H9 (cell line): ENCODE results near the gene PLPPR2. TPM values are rescaled to one million over a fixed set of nuclear protein-coding genes. Genes with fewer than 3 reads are reported as not detected.
A peak's percentile ranks its signal among the peaks of the same experiment; 100 is the strongest.

ENCODE experiments used
- DNase-seq: peaks from one replicate; pipeline ENCODE4 v3.0.0-alpha.2; 2017
- H2AFZ ChIP-seq: one replicate; pipeline ENCODE4 v1.6.1; 2013; ENCODE audit warnings: mild to moderate bottlenecking, low read length, control low read depth, moderate library complexity
- H2AK5ac ChIP-seq: 2 replicates; pipeline ENCODE4 v1.6.1; 2013; ENCODE audit warnings: low read length, control low read depth, mixed read lengths; ENCODE audit not compliant: insufficient read length
- H2BK120ac ChIP-seq: one replicate; pipeline ENCODE4 v1.6.1; 2013; ENCODE audit warnings: low read depth, mild to moderate bottlenecking, low read length, control low read depth, inconsistent platforms; ENCODE audit not compliant: poor library complexity, severe bottlenecking
- H2BK12ac ChIP-seq: 2 replicates; pipeline ENCODE4 v1.6.1; 2013; ENCODE audit warnings: low read length, control low read depth, mixed read lengths, low read depth; ENCODE audit not compliant: insufficient read length
- H2BK15ac ChIP-seq: 2 replicates; pipeline ENCODE4 v1.6.1; 2013; ENCODE audit warnings: low read depth, low read length, control low read depth
- H2BK20ac ChIP-seq: one replicate; pipeline ENCODE4 v1.6.1; 2013; ENCODE audit warnings: low read depth, mild to moderate bottlenecking, low read length, control low read depth, inconsistent platforms; ENCODE audit not compliant: poor library complexity, severe bottlenecking
- H2BK5ac ChIP-seq: 2 replicates; pipeline ENCODE4 v1.6.1; 2013; ENCODE audit warnings: low read length, control low read depth, mixed read lengths; ENCODE audit not compliant: insufficient read length
- H3K14ac ChIP-seq: 2 replicates; pipeline ENCODE4 v1.6.1; 2013; ENCODE audit warnings: low read length, control low read depth; ENCODE audit not compliant: insufficient read depth
- H3K18ac ChIP-seq: 2 replicates; pipeline ENCODE4 v1.6.1; 2013; ENCODE audit warnings: low read depth, mild to moderate bottlenecking, mixed read lengths, low read length, control low read depth; ENCODE audit not compliant: insufficient read length
- H3K23ac ChIP-seq: 2 replicates; pipeline ENCODE4 v1.6.1; 2013; ENCODE audit warnings: low read length, control low read depth, mixed read lengths, low read depth; ENCODE audit not compliant: insufficient read length
- H3K23me2 ChIP-seq: 2 replicates; pipeline ENCODE4 v1.6.1; 2013; ENCODE audit warnings: low read depth, mild to moderate bottlenecking, mixed read lengths, low read length, control low read depth; ENCODE audit not compliant: insufficient read length, poor library complexity, severe bottlenecking
- H3K27ac ChIP-seq: 2 replicates; pipeline ENCODE4 v1.5.1; 2013; ENCODE audit warnings: low read length, control low read depth, mixed read lengths, low read depth; ENCODE audit not compliant: insufficient read length
- H3K27me3 ChIP-seq: 2 replicates; pipeline ENCODE4 v1.6.1; 2013; ENCODE audit warnings: low read length, control low read depth, inconsistent platforms; ENCODE audit not compliant: insufficient read depth
- H3K4ac ChIP-seq: 2 replicates; pipeline ENCODE4 v1.6.1; 2013; ENCODE audit warnings: low read depth, mild to moderate bottlenecking, control low read depth, inconsistent platforms, low read length, moderate library complexity
- H3K4me1 ChIP-seq: 2 replicates; pipeline ENCODE4 v1.6.1; 2013; ENCODE audit warnings: low read length, control low read depth, inconsistent platforms; ENCODE audit not compliant: insufficient read depth
- H3K4me2 ChIP-seq: 2 replicates; pipeline ENCODE4 v1.6.1; 2013; ENCODE audit warnings: low read length, control low read depth, mixed read lengths; ENCODE audit not compliant: insufficient read length, insufficient read depth
- H3K56ac ChIP-seq: 2 replicates; pipeline ENCODE4 v1.6.1; 2013; ENCODE audit warnings: low read depth, mild to moderate bottlenecking, mixed read lengths, low read length, control low read depth; ENCODE audit not compliant: insufficient read length
- H3K79me1 ChIP-seq: 2 replicates; pipeline ENCODE4 v1.6.1; 2013; ENCODE audit warnings: low read depth, mild to moderate bottlenecking, moderate library complexity, low read length, control low read depth, inconsistent platforms; ENCODE audit not compliant: insufficient read depth, poor library complexity, severe bottlenecking
- H3K79me2 ChIP-seq: 2 replicates; pipeline ENCODE4 v1.6.1; 2013; ENCODE audit warnings: low read length, control low read depth, inconsistent platforms; ENCODE audit not compliant: insufficient read depth
- H3K9ac ChIP-seq: 2 replicates; pipeline ENCODE4 v1.6.1; 2013; ENCODE audit warnings: low read length, control low read depth, mixed read lengths; ENCODE audit not compliant: insufficient read length; ENCODE audit errors: extremely low read depth
- H3K9me3 ChIP-seq: one replicate; pipeline ENCODE4 v1.6.1; 2013; ENCODE audit warnings: low read depth, low read length, inconsistent platforms; ENCODE audit not compliant: control insufficient read depth
- H3T11ph ChIP-seq: one replicate; pipeline ENCODE4 v1.6.1; 2013; ENCODE audit warnings: mild to moderate bottlenecking, low read length, control low read depth, inconsistent platforms
- H4K20me1 ChIP-seq: one replicate; pipeline ENCODE4 v1.6.1; 2013; ENCODE audit not compliant: control insufficient read depth, insufficient read length, insufficient read depth
- H4K5ac ChIP-seq: 2 replicates; pipeline ENCODE4 v1.6.1; 2013; ENCODE audit warnings: low read depth, mild to moderate bottlenecking, mixed read lengths, low read length, control low read depth; ENCODE audit not compliant: insufficient read length
- H4K8ac ChIP-seq: replicated peaks from 2 replicates; pipeline ENCODE4 v1.6.1; 2013; ENCODE audit warnings: low read length, control low read depth, mixed read lengths, low read depth; ENCODE audit not compliant: insufficient read length
- H4K91ac ChIP-seq: 2 replicates; pipeline ENCODE4 v1.6.1; 2013; ENCODE audit warnings: low read depth, mild to moderate bottlenecking, moderate library complexity, mixed read lengths, low read length, control low read depth; ENCODE audit not compliant: insufficient read length
- H3K27ac Mint-ChIP-seq, 3 experiments: 2 replicates in 2 of 3; 3 replicates in 1 of 3; pipeline ENCODE4 v1.8.0; 2020 to 2021; ENCODE audit warnings: mixed read lengths in 3 of 3, mild to moderate bottlenecking in 1 of 3, moderate library complexity in 1 of 3
- H3K27me3 Mint-ChIP-seq: 2 replicates; pipeline ENCODE4 v1.8.0; 2021; ENCODE audit warnings: low read depth, mild to moderate bottlenecking, moderate library complexity, mixed read lengths
- H3K36me3 Mint-ChIP-seq, 3 experiments: 2 replicates in 2 of 3; 3 replicates in 1 of 3; pipeline ENCODE4 v1.8.0; 2020 to 2021; ENCODE audit warnings: low read depth in 3 of 3, mixed read lengths in 3 of 3; ENCODE audit not compliant: insufficient read depth in 1 of 3
- H3K4me1 Mint-ChIP-seq, 2 experiments: 2 replicates each; pipeline ENCODE4 v1.8.0; 2020; ENCODE audit warnings: mixed read lengths in 2 of 2
- H3K4me3 Mint-ChIP-seq, 2 experiments: 2 replicates in 1 of 2; 3 replicates in 1 of 2; pipeline ENCODE4 v1.8.0; 2020 to 2021; ENCODE audit warnings: mild to moderate bottlenecking in 2 of 2, mixed read lengths in 2 of 2, moderate library complexity in 1 of 2
- H3K9me3 Mint-ChIP-seq, 2 experiments: 2 replicates in 1 of 2; 3 replicates in 1 of 2; pipeline ENCODE4 v1.8.0; 2020; ENCODE audit warnings: mild to moderate bottlenecking in 2 of 2, mixed read lengths in 2 of 2, moderate library complexity in 1 of 2
- CTCF ChIP-seq: fragments of 200-600 bp; sonication (generic); conservative IDR thresholded peaks from 3 replicates; pipeline ENCODE4 v1.8.0; 2021; ENCODE audit warnings: antibody characterized with exemption, mild to moderate bottlenecking
- whole genome bisulfite sequencing: extraction: QIAGEN DNeasy Blood & Tissue Kit; methylation state at CpG from one replicate; pipeline ENCODE4 v1.1.7; 2013; ENCODE audit warnings: missing lambda C conversion rate, low lambda C conversion rate, mixed read lengths; ENCODE audit not compliant: insufficient read length; ENCODE audit errors: extremely low coverage; 5-methylcytosine and 5-hydroxymethylcytosine counted together
- total RNA-seq: library from RNA; stranded (reverse); gene quantifications from 2 replicates; pipeline ENCODE4 v1.2.1, GENCODE V29; 2021

Gene PLPPR2
- total RNA-seq, 1 experiment from 2014 or later: 8.0 TPM

GRCh38 chr19:11338121-11338520, 17.1 kb upstream of the PLPPR2 start:
- Histone ChIP-seq H2BK120ac (no peak overlapping the region), H3K23me2 (peaks cover 8% of the 10 kb centered on the region), H3K23ac (no peak overlapping the region), H2BK12ac (no peak overlapping the region), H4K91ac (no peak overlapping the region), H4K5ac (no peak overlapping the region), H2BK20ac (no peak overlapping the region), H4K8ac (no peak overlapping the region), H3K9me3 (no peaks in the 10 kb centered on the region), H3K4me1 (no peaks in the 10 kb centered on the region), H3K4ac (no peak overlapping the region), H3T11ph (no peak overlapping the region), H3K79me2 (no peaks in the 10 kb centered on the region), H3K79me1 (no peaks in the 10 kb centered on the region), H3K4me2 (no peak overlapping the region), H3K9ac (no peak overlapping the region), H4K20me1 (no peaks in the 10 kb centered on the region), H3K27ac (no peak overlapping the region), H3K27me3 (no peaks in the 10 kb centered on the region), H3K18ac (no peak overlapping the region), H2AK5ac (no peak overlapping the region), H3K56ac (no peak overlapping the region), H2BK15ac (no peak overlapping the region), H2BK5ac (no peak overlapping the region), H2AFZ (no peak overlapping the region), H3K14ac (no peak overlapping the region)
- peaks cover 3% of the 10 kb centered on the region; the same call in 1 of the 2 replicates for H3K27me3 Mint-ChIP-seq
- peaks cover 14 to 48% (median 40%) of the 10 kb centered on the region in 3 experiments for H3K36me3 Mint-ChIP-seq
- no peak for DNase-seq
- H3K4me1 Mint-ChIP-seq: peaks cover 7% of the 10 kb centered on the region in 2 experiments
- TF ChIP-seq CTCF: no peak
- H3K4me3 Mint-ChIP-seq: peak overlapping the region in 1 of 2 experiments; percentile 89; a peak in 3 of 5 replicates
- no CpG with 5 or more reads among the region's 7 CpGs for WGBS
- H3K27ac Mint-ChIP-seq: no peak overlapping the region
- no peaks in the 10 kb centered on the region; a peak in 1 of 5 replicates for H3K9me3 Mint-ChIP-seq
